AG04450 (cell line): ENCODE results near the gene PPP1R9B. TPM values are rescaled to one million over a fixed set of nuclear protein-coding genes. Genes with fewer than 3 reads are reported as not detected.

Experiments used
- CTCF ChIA-PET: fragments of 300-600, 350-600 bp; formaldehyde crosslinking; extraction: SDS; loops from one replicate; lab custom pipeline; 2022; ENCODE audit warnings: antibody characterized with exemption, inconsistent platforms; lab: Charles Lee
- POLR2A ChIA-PET: fragments of 350-600 bp; formaldehyde crosslinking; extraction: SDS; loops from one replicate; lab custom pipeline; 2021; ENCODE audit warnings: antibody characterized with exemption, inconsistent platforms; lab: Yijun Ruan, JAX
- DNase-seq: peaks from one replicate; pipeline ENCODE4 v3.0.0-alpha.2; 2011; ENCODE audit warnings: low read depth, low spot score
- H3K27ac ChIP-seq: one replicate; pipeline ENCODE4 v1.5.1; 2012; ENCODE audit warnings: low read depth, low read length, control low read depth
- H3K27me3 ChIP-seq: one replicate; pipeline ENCODE4 v1.6.0; 2012; ENCODE audit warnings: low read length; ENCODE audit not compliant: control insufficient read depth, insufficient read depth
- H3K4me3 ChIP-seq: 2 replicates; pipeline ENCODE4 v1.5.1; 2011; ENCODE audit warnings: mild to moderate bottlenecking, low read depth, low read length, control low read depth
- H3K9me3 ChIP-seq: 2 replicates; pipeline ENCODE4 v1.5.1; 2012; ENCODE audit warnings: low read length; ENCODE audit not compliant: control insufficient read depth, insufficient read depth
- CTCF ChIP-seq: IDR thresholded peaks from 2 replicates; pipeline ENCODE4 v1.5.1; 2011; ENCODE audit warnings: low read depth, low read length, control low read depth, inconsistent platforms
- polyA plus RNA-seq: library from polyadenylated mRNA; depleted of rRNA; stranded (reverse); fragments of >200 nt; gene quantifications from 2 replicates; pipeline ENCODE4 v1.2.3, GENCODE V29; 2011

Gene PPP1R9B
- polyA plus RNA-seq, 1 experiment: 18.2 TPM

DNA sequence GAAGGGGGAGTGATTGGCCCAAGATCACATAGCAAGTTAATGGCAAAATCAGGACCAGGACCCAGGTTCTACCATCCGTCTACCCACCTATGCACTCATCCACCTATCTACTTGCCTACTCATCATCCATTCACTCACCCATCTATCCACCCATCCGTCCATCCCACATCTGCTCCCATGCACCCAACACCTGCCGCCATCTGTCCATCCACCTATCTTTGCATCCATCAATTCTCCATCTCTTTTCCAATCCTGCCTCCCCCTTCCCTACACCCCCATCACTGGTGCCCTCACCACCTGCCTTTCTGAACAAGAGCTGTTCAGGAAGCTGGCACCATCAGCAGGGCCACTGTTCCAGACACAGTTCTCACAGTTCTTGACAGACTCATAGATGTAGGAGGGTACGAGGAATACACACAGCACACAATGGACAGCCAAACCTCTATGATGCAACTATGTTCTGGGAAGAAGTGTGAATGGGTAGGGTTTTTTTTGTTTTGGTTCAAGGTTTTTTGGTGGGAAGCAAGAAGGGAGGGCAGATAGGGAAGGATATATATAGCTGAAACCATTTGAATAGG lies 25.0 kb downstream of the PPP1R9B start:
- no peak for TF ChIP-seq CTCF
- POLR2A ChIA-PET: no interaction called here

DNA sequence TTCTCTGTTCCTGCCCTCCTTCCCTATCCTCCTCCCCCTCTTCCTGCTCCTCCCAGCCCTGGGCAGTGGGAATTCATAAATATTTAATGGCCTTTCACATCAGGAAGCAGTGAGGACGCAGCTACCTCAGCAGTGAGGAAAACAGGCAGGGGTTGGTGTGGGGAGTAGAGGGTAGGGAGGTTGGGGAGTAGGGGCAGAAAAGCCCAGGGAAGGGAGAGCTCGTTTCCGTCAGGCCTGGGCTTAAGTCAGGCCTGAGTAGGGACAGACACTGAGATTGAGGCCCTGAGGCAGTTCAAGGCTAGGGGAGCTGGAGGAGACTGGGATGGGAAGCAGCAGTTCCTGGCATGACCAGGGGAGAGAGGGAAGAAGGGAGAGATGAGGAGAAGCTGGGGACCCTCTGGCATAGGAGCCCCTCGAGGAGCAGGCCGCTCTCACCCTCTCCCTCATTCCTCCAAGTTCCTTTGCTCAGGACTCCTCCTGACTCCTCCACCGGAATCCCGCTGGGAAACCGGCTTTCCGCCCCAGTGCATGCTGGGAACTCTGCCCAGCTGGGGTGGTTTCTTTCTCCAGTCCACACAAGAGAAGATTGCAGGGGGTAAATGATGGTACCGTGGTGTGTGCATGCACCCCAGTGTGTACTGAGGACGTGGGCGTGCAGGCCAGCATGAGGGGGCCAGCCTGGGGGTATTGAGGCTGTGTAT lies 26.7 kb downstream of the PPP1R9B start:
- DNase-seq: no peak
- ChIA-PET POLR2A (interaction anchor here (0.5 to 1.5 kb wide), 5 partner anchors 8 to 169 kb away, joined by 3 to 6 read pairs (median 4); no protein-coding TSS in a partner anchor), CTCF (interaction anchor here (0.6 to 3.9 kb wide), 5 partner anchors 28 to 175 kb away, joined by 3 to 21 read pairs (median 4); partner anchors contain the start of gene PDK2)
- Histone ChIP-seq H3K9me3 (no peaks in the 10 kb centered on the region), H3K27me3 (peaks cover 2% of the 10 kb centered on the region), H3K4me3 (no peak overlapping the region; the same call in 1 of the 2 replicates), H3K27ac (peak overlapping the region; percentile 21)
- TF ChIP-seq CTCF: no peak

More for the DNA sequence above, 25.0 kb downstream of the PPP1R9B start:
- Histone ChIP-seq H3K4me3 (no peak overlapping the region), H3K27me3 (no peaks in the 10 kb centered on the region), H3K9me3 (no peaks in the 10 kb centered on the region; the same call in 1 of the 2 replicates), H3K27ac (no peak overlapping the region)
- CTCF ChIA-PET: interaction anchor here (1.7 kb wide), 1 partner anchor 32 kb away, joined by 3 read pairs; no protein-coding TSS in a partner anchor
- no peak for DNase-seq

- Histone ChIP-seq H3K4me3 (no peak overlapping the region), H3K27me3 (peaks cover 3% of the 10 kb centered on the region), H3K9me3 (no peaks in the 10 kb centered on the region; the same call in 1 of the 2 replicates), H3K27ac (no peak overlapping the region)
- ChIA-PET POLR2A (interaction anchor here (0.5 to 1.5 kb wide), 4 partner anchors 29 to 170 kb away, joined by 3 to 6 read pairs (median 4); no protein-coding TSS in a partner anchor), CTCF (interaction anchor here (0.5 to 3.9 kb wide), 7 partner anchors 29 to 184 kb away, joined by 3 to 21 read pairs (median 4); partner anchors contain the start of gene PDK2)
- no peak for DNase-seq
- TF ChIP-seq CTCF: no peak
These were observed 27.5 kb downstream of the PPP1R9B start for GRCh38 chr17:50122945-50123344.

GRCh38 chr17:50120475-50121253 lies 29.8 kb downstream of the PPP1R9B start:
- H3K27ac ChIP-seq: no peak overlapping the region
- ChIA-PET CTCF (interaction anchor here (0.6 to 3.9 kb wide), 6 partner anchors 8 to 177 kb away, joined by 3 to 21 read pairs (median 6); partner anchors contain the start of gene PDK2), POLR2A (interaction anchor here (0.6 kb wide), 1 partner anchor 393 kb away, joined by 3 read pairs; no protein-coding TSS in a partner anchor)
- TF ChIP-seq CTCF: no peak
- no peak for DNase-seq
- no peak overlapping the region for H3K4me3 ChIP-seq
- H3K9me3 ChIP-seq: no peaks in the 10 kb centered on the region; the same call in 1 of the 2 replicates
- H3K27me3 ChIP-seq: peaks cover 3% of the 10 kb centered on the region
